Measurements from ENCODE around the gene AQR. TPM values are rescaled to one million over a fixed set of nuclear protein-coding genes. Genes with fewer than 3 reads are reported as not detected.
"Not testable (repeated sequence)": the region's sequence is repeated elsewhere in the genome, so short reads cannot be mapped to it uniquely, and the experiment has no call there.

The AQR gene
- total RNA-seq, 1 experiment from 2014 or later: 62.1 TPM

DNA sequence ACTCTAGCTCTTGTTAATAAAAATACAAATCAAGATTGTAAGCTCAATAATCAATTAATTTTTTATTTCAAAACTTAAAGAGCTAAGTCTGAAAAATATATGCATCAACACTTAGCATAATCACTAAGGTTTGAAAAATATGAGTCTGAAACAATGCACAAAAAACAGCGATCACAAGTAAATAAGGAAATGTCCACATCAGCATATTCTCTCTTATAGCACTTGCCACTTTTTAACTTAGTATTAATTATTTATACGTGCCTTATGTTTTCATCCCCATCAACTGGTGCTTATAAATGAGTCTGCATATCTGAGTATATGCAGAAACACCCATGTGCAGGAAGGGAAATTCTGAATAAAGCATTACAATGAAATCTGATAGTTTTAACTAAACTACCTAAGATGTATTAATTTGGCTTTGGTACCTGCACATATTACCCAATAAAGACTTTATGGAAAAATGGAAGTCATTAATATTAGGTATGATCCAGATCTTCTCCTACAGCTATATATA is 28.3 kb downstream of the AQR start:
- ATAC-seq: no peak
- peaks cover 50% of the 10 kb centered on the region for H3K36me3 Mint-ChIP-seq

DNA sequence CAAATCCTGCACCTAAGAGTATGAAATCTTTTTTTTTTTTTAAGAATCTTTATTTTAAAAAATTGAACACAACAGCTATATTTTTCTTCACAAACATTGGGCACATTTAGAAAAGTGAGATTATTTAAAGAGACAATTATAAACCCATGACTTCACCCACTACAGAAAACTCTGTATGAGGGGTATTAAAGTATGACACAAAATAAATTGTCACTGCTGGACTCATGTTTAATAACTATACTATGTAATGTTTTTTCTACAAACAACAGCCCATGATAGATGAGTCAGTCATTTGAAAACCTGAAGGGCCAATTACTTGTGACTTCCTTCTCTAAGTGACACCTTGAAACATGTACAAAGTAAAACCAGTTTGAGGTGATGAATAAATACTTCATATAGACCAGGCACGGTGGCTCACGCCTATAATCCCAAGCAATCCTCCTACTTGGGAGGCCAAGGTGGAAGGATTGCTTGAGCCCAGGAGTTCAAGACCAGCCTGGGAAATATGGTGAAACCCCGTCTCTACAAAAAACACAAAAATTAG is 36.0 kb downstream of the AQR start:
- ChIA-PET CTCF (interaction anchor here (1.8 kb wide), 1 partner anchor 13 kb away, joined by 4 read pairs; no protein-coding TSS in a partner anchor), POLR2A (no interaction called here)

More for the DNA sequence above, 28.3 kb downstream of the AQR start:
- no peak for TF ChIP-seq MYBL2 (CRISPR knock-in tag; IDR thresholded peaks at IDR 0.05)
- no peak for TF ChIP-seq NR1H2 (CRISPR knock-in tag; IDR thresholded peaks at IDR 0.05)
- TF ChIP-seq ZNF263 (CRISPR knock-in tag; IDR thresholded peaks at IDR 0.05; ENCODE audit: low read depth): no peak
- TF ChIP-seq ATF1 (CRISPR knock-in tag; IDR thresholded peaks at IDR 0.05): no peak
- TF ChIP-seq, protein P1, sequence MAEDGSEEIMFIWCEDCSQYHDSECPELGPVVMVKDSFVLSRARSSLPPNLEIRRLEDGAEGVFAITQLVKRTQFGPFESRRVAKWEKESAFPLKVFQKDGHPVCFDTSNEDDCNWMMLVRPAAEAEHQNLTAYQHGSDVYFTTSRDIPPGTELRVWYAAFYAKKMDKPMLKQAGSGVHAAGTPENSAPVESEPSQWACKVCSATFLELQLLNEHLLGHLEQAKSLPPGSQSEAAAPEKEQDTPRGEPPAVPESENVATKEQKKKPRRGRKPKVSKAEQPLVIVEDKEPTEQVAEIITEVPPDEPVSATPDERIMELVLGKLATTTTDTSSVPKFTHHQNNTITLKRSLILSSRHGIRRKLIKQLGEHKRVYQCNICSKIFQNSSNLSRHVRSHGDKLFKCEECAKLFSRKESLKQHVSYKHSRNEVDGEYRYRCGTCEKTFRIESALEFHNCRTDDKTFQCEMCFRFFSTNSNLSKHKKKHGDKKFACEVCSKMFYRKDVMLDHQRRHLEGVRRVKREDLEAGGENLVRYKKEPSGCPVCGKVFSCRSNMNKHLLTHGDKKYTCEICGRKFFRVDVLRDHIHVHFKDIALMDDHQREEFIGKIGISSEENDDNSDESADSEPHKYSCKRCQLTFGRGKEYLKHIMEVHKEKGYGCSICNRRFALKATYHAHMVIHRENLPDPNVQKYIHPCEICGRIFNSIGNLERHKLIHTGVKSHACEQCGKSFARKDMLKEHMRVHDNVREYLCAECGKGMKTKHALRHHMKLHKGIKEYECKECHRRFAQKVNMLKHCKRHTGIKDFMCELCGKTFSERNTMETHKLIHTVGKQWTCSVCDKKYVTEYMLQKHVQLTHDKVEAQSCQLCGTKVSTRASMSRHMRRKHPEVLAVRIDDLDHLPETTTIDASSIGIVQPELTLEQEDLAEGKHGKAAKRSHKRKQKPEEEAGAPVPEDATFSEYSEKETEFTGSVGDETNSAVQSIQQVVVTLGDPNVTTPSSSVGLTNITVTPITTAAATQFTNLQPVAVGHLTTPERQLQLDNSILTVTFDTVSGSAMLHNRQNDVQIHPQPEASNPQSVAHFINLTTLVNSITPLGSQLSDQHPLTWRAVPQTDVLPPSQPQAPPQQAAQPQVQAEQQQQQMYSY (CRISPR knock-in tag; IDR thresholded peaks at IDR 0.05): no peak
- TF ChIP-seq, protein P2, sequence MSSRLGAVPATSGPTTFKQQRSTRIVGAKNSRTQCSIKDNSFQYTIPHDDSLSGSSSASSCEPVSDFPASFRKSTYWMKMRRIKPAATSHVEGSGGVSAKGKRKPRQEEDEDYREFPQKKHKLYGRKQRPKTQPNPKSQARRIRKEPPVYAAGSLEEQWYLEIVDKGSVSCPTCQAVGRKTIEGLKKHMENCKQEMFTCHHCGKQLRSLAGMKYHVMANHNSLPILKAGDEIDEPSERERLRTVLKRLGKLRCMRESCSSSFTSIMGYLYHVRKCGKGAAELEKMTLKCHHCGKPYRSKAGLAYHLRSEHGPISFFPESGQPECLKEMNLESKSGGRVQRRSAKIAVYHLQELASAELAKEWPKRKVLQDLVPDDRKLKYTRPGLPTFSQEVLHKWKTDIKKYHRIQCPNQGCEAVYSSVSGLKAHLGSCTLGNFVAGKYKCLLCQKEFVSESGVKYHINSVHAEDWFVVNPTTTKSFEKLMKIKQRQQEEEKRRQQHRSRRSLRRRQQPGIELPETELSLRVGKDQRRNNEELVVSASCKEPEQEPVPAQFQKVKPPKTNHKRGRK (CRISPR knock-in tag; IDR thresholded peaks at IDR 0.05; ENCODE audit: borderline replicate concordance): no peak
- TF ChIP-seq, protein P3, sequence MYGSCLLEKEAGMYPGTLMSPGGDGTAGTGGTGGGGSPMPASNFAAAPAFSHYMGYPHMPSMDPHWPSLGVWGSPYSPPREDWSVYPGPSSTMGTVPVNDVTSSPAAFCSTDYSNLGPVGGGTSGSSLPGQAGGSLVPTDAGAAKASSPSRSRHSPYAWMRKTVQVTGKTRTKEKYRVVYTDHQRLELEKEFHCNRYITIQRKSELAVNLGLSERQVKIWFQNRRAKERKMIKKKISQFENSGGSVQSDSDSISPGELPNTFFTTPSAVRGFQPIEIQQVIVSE (CRISPR knock-in tag; IDR thresholded peaks at IDR 0.05; ENCODE audit: borderline replicate concordance): no peak
- TF ChIP-seq JAZF1 (CRISPR knock-in tag; IDR thresholded peaks at IDR 0.05): no peak
- TF ChIP-seq GABPB1 (CRISPR knock-in tag; IDR thresholded peaks at IDR 0.05): no peak
- TF ChIP-seq, protein P4, sequence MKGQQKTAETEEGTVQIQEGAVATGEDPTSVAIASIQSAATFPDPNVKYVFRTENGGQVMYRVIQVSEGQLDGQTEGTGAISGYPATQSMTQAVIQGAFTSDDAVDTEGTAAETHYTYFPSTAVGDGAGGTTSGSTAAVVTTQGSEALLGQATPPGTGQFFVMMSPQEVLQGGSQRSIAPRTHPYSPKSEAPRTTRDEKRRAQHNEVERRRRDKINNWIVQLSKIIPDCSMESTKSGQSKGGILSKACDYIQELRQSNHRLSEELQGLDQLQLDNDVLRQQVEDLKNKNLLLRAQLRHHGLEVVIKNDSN (CRISPR knock-in tag; IDR thresholded peaks at IDR 0.05): no peak
- TF ChIP-seq TEAD4 (CRISPR knock-in tag; IDR thresholded peaks at IDR 0.05): no peak
- TF ChIP-seq, protein P5, sequence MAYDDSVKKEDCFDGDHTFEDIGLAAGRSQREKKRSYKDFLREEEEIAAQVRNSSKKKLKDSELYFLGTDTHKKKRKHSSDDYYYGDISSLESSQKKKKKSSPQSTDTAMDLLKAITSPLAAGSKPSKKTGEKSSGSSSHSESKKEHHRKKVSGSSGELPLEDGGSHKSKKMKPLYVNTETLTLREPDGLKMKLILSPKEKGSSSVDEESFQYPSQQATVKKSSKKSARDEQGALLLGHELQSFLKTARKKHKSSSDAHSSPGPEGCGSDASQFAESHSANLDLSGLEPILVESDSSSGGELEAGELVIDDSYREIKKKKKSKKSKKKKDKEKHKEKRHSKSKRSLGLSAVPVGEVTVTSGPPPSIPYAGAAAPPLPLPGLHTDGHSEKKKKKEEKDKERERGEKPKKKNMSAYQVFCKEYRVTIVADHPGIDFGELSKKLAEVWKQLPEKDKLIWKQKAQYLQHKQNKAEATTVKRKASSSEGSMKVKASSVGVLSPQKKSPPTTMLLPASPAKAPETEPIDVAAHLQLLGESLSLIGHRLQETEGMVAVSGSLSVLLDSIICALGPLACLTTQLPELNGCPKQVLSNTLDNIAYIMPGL (CRISPR knock-in tag; IDR thresholded peaks at IDR 0.05): no peak
- no peak for TF ChIP-seq SP1 (CRISPR knock-in tag; conservative IDR thresholded peaks at IDR 0.05)
- TF ChIP-seq FOXP1 (CRISPR knock-in tag; IDR thresholded peaks at IDR 0.05; ENCODE audit: borderline replicate concordance): no peak
- TF ChIP-seq ELF4 (CRISPR knock-in tag; IDR thresholded peaks at IDR 0.05; ENCODE audit: low read depth): no peak
- no peak for TF ChIP-seq GTF2I (CRISPR knock-in tag; conservative IDR thresholded peaks at IDR 0.05)
- TF ChIP-seq GRHL2 (CRISPR knock-in tag; IDR thresholded peaks at IDR 0.05; ENCODE audit: insufficient replicate concordance, severe bottlenecking): no peak
- CTCF ChIA-PET: no interaction called here
- Mint-ChIP-seq H3K4me1 (no peaks in the 10 kb centered on the region), H3K9me3 (no peaks in the 10 kb centered on the region), H3K27me3 (ENCODE audit: low read depth) (no peaks in the 10 kb centered on the region), H3K4me3 (no peak overlapping the region), H3K27ac (no peak overlapping the region)
- no peak for DNase-seq (ENCODE audit: low spot score)
- POLR2A ChIA-PET: no interaction called here

DNA sequence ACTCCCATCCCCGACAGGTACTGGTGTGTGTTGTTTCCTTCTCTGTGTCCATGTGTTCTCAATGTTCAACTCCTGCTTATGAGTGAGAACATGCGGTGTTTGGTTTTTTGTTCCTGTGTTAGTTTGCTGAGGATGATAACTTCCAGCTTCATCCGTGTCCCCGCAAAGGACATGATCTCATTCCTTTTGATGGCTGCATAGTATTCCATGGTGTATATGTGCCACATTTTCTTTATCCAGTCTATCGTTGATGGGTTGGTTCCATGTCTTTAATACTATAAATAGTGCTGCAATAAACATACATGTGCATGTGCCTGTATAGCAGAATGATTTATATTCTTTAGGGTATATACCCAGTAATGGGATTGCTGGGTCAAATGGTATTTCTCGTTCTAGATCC is 41.2 kb downstream of the AQR start:
- DNase-seq (ENCODE audit: low spot score); H3K4me3 Mint-ChIP-seq; H3K4me1 Mint-ChIP-seq; POLR2A ChIA-PET; CTCF ChIA-PET; ATAC-seq; H3K27me3 Mint-ChIP-seq (ENCODE audit: low read depth); H3K27ac Mint-ChIP-seq; H3K9me3 Mint-ChIP-seq: not testable (repeated sequence)
- H3K36me3 Mint-ChIP-seq: peaks cover 81% of the 10 kb centered on the region

More for the DNA sequence above, 36.0 kb downstream of the AQR start:
- H3K9me3 Mint-ChIP-seq: peaks cover 3% of the 10 kb centered on the region; the same call in 1 of the 2 replicates
- H3K27ac Mint-ChIP-seq: no peak overlapping the region
- peaks cover 70% of the 10 kb centered on the region for H3K36me3 Mint-ChIP-seq
- TF ChIP-seq TCF7 (CRISPR knock-in tag; IDR thresholded peaks at IDR 0.05; ENCODE audit: low read depth) (no peak), SMAD4 (CRISPR knock-in tag; IDR thresholded peaks at IDR 0.05) (no peak), NFYB (CRISPR knock-in tag; conservative IDR thresholded peaks at IDR 0.05; ENCODE audit: low read depth) (no peak), HMGA2 (CRISPR knock-in tag; IDR thresholded peaks at IDR 0.05) (no peak), NFE2L1 (CRISPR knock-in tag; IDR thresholded peaks at IDR 0.05) (no peak), JUN (CRISPR knock-in tag; IDR thresholded peaks at IDR 0.05) (no peak), MYBL2 (CRISPR knock-in tag; IDR thresholded peaks at IDR 0.05) (no peak)
- no peaks in the 10 kb centered on the region for H3K27me3 Mint-ChIP-seq (ENCODE audit: low read depth)
- H3K4me1 Mint-ChIP-seq: no peaks in the 10 kb centered on the region
- no peak for DNase-seq (ENCODE audit: low spot score)
- no peak overlapping the region for H3K4me3 Mint-ChIP-seq
- no peak for ATAC-seq

Measured in WTC11 (cell line).